VCaP (cell line): ENCODE measurements around the gene TRDMT1.

Source experiments
- H3K27ac ChIP-seq: fragments of 450-650 bp; 2 replicates; pipeline ENCODE4 v1.5.1; 2017
- CTCF ChIP-seq: fragments of 450-650 bp; conservative IDR thresholded peaks from 2 replicates; pipeline ENCODE4 v1.5.1; 2017; ENCODE audit warnings: mild to moderate bottlenecking, moderate library complexity

TRDMT1 gene

GRCh38 chr10:17112566-17112965 is 88.9 kb downstream of the TRDMT1 start:
- no peak for TF ChIP-seq CTCF
- H3K27ac ChIP-seq, result no peak overlapping the region

GRCh38 chr10:17109475-17110207 is 91.8 kb downstream of the TRDMT1 start:
- no peak overlapping the region for H3K27ac ChIP-seq
- TF ChIP-seq CTCF, result no peak

- TF ChIP-seq CTCF, result no peak
- H3K27ac ChIP-seq, result no peak overlapping the region
Observed at GRCh38 chr10:17109046-17109445, 92.4 kb downstream of the TRDMT1 start.

GRCh38 chr10:17106991-17107390 is 94.5 kb downstream of the TRDMT1 start:
- H3K27ac ChIP-seq, result no peak overlapping the region
- TF ChIP-seq CTCF, result no peak

- no peak overlapping the region for H3K27ac ChIP-seq
- TF ChIP-seq CTCF, result no peak
Observed at GRCh38 chr10:17101910-17102266, 99.6 kb downstream of the TRDMT1 start.

- H3K27ac ChIP-seq, result no peak overlapping the region
- TF ChIP-seq CTCF, result no peak
Observed at GRCh38 chr10:17101257-17101909, 100.1 kb downstream of the TRDMT1 start.

- H3K27ac ChIP-seq, result no peak overlapping the region
- no peak for TF ChIP-seq CTCF
Observed at GRCh38 chr10:17100586-17100985, 100.9 kb downstream of the TRDMT1 start.
